GM12873 (cell line): ENCODE results near the gene SPPL2B.

ENCODE experiments used
- TF ChIP-seq, protein P1 (sequence below): IDR thresholded peaks from 2 replicates; pipeline ENCODE4 v1.5.1; 2012; ENCODE audit warnings: low read depth, mild to moderate bottlenecking, moderate library complexity, low read length, control low read depth; ENCODE audit not compliant: insufficient read depth; ENCODE audit errors: missing control alignments

SPPL2B gene

DNA sequence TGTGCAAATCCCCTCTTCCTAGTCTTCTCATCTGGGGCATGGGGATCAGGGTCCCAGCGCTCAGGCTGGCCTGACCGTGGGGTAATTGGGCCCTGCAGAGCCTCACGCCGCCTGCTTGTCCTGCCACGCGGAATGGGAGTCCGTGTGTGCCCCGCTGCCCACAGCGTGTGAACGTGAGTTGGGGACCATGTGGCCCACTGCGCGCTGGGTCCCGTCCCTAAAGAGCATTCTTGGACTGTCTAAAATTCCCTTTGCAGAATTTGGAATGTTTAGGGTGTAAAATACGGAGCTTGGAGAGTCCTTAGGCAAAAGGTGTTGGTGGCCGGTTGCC, 34.5 kb downstream of the SPPL2B start:
- TF ChIP-seq, protein P1, sequence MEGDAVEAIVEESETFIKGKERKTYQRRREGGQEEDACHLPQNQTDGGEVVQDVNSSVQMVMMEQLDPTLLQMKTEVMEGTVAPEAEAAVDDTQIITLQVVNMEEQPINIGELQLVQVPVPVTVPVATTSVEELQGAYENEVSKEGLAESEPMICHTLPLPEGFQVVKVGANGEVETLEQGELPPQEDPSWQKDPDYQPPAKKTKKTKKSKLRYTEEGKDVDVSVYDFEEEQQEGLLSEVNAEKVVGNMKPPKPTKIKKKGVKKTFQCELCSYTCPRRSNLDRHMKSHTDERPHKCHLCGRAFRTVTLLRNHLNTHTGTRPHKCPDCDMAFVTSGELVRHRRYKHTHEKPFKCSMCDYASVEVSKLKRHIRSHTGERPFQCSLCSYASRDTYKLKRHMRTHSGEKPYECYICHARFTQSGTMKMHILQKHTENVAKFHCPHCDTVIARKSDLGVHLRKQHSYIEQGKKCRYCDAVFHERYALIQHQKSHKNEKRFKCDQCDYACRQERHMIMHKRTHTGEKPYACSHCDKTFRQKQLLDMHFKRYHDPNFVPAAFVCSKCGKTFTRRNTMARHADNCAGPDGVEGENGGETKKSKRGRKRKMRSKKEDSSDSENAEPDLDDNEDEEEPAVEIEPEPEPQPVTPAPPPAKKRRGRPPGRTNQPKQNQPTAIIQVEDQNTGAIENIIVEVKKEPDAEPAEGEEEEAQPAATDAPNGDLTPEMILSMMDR = no peak

DNA sequence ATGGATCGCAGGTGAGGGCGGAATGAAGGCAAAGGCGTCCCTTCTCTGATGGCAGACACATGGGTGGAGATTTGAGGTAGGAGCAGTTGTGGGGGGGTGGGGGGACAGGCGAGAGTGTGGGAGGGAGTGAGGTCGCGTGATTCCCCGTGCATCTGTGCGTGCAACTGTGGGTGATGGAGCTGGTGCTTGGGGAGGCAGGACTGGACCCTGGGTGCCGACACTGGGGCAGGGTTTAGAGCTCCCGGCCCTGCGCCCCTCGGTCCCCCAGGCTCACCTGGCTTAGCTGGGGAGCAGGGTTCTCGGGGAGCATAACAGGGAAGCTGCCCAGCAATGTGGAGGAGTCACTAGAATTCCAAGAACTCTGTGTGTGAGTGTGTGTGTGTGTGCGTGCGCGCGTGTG, 34.9 kb downstream of the SPPL2B start:
- TF ChIP-seq, protein P1 = no peak

DNA sequence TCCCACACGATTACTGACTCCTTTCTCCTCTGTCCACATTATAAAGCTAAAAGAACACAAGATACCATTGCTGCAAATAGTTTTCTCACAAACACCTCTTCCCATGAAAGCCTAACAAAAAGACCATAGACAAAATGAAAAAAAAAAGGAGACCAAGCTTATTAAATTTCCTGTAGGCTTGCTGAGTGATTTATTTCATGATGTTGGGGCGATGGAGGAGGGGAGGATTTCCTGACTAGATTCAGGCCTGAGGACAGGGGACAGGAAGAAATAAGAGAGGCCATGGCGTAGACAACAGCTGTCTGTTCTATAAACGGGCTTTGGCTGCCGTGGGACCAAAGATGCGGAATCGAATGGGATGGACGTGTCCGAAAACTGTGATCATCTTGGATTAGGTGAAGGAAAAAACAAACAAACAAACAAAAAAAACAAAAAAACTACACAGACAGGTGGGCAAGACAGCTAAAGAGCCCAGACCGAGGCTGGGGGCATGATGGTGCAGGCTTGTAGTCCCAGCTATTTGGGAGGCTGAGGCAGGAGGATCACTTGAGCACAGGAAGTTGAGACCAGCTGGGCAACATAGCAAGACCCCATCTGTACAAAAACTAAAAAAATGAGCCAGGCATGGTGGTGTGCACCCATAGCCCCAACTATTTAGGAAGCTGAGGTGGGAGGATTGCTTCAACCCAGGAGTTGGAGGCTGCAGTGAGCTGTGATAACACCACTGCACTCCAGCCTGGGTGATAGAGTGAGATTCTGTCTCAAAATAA, 36.9 kb downstream of the SPPL2B start:
- TF ChIP-seq, protein P1 = no peak

DNA sequence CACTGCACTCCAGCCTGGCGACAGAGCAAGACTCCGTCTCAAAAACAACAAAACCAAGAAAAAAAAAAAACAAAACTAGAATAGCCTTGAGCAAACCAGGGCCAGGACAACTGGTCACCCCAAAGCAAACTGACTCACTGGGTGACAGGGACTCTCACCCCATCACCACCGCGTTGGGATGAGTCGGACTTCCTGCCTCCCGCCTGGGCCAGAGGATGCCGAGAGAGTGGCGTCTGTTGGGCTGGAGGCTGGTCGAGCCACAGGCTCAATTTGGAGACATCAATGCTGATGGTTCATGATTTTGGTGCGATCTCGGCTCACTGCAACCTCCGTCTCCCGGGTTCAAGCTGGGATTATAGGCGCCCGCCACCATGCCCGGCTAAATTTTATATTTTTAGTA, 43.2 kb downstream of the SPPL2B start:
- TF ChIP-seq, protein P1 = no peak

DNA sequence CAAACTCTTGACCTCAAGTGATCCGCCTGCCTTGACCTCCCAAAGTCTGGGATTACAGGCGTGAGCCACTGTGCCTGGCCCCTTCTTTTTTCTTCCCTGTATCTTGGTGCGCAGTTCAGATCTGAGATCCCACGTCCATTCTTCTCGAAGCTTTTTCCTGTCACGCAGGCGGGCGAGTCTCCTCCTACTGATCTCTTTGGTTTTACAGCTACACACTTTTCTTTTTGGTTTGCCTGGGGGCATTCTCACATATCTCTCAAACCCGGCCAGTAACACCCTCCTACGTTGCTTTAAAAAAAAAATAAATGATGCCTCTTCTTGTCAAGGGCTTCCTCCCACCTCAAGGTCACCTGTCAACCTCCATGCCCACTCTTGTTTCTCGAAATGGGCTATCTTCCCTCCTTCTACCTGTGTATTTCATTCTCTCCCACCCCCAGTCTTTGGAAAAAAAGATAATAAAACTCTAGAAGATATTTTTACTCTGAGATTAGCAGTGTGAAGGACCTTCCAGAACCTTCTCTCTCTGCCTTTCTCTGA, 43.7 kb downstream of the SPPL2B start:
- TF ChIP-seq, protein P1 = no peak

DNA sequence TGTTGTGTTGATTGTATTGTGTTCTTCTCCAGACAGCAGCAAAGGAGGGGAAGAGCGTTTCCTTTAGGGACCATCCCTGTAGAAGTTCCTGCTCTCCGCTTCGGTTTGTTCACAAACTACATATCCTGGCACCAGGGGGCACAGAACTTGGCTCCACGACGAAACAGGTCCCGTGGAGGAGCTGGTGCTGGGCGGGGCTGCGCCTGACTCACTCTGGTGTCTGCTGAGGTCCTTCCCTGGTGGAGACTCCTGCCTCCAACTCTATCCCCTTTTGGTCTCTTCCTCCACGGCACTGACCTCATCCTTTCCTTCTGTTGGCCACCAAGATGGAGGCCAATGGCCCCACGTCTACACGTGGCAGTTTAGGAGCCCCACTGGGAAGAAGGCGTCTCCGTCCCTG, 46.3 kb downstream of the SPPL2B start:
- TF ChIP-seq, protein P1 = no peak

DNA sequence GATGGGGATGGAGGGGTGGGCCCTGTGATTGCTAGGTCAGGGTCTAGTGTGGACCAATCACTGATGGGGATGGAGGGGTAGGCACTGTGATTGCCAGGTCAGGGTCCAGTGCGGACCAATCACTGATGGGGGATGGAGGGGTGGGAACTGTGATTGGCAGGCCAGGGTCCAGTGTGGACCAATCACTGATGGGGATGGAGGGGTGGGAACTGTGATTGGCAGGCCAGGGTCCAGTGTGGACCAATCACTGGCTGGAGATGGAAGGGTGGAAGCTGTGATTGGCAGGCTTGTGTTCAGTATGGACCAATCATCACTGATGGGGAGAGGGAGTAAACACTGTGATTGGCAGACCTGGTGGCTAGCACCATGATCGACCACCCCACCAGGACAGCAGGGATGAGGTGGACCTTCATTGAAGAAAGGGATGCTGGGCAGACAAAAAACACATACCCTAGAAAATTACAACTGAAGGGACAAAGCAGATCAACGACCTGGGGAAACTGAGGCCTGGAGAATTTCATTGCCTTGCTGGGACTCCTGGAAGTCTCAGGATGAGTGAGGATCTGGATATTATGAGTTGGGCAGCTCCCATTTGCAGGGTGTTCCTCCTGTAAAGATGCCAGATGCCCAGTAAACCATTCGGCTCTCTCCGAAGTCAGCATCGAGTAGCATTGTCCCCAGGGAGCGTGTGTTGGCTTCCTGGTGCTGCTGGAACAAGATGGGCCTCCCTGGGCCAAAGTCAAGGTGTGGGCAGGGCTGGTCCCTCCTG, 47.1 kb downstream of the SPPL2B start:
- TF ChIP-seq, protein P1 = no peak
